ENCODE measurements around the gene COQ9. TPM values are rescaled to one million over a fixed set of nuclear protein-coding genes. Genes with fewer than 3 reads are reported as not detected.

Gene COQ9
- polyA plus RNA-seq, 1 experiment, result 69.5 TPM

- Histone ChIP-seq H3K4me3 (ENCODE audit: low read depth, low read length) (no peak overlapping the region), H3K36me3 (ENCODE audit: control insufficient read depth, insufficient read depth, low read length) (no peaks in the 10 kb centered on the region), H3K27me3 (ENCODE audit: control insufficient read depth, insufficient read depth, low read length) (peaks cover 17% of the 10 kb centered on the region)
- POLR2A ChIA-PET, result no interaction called here
- no peak for DNase-seq (ENCODE audit: low read depth)
- CTCF ChIA-PET, result interaction anchor here (1.0 to 2.1 kb wide), 2 partner anchors 13 to 45 kb away, joined by 5 to 9 read pairs; partner anchors contain the start of gene POLR2C
- TF ChIP-seq CTCF (IDR thresholded peaks at IDR 0.05; ENCODE audit: insufficient read depth, low read depth, low read length), result no peak
Measured at GRCh38 chr16:57507136-57508034, 60.1 kb downstream of the COQ9 start.

- Histone ChIP-seq H3K4me3 (ENCODE audit: low read depth, low read length) (no peak overlapping the region), H3K27me3 (ENCODE audit: control insufficient read depth, insufficient read depth, low read length) (peaks cover 15% of the 10 kb centered on the region), H3K36me3 (ENCODE audit: control insufficient read depth, insufficient read depth, low read length) (no peaks in the 10 kb centered on the region)
- CTCF ChIA-PET, result interaction anchor here (1.0 to 2.1 kb wide), 2 partner anchors 12 to 46 kb away, joined by 5 to 9 read pairs; partner anchors contain the start of gene POLR2C
- DNase-seq (ENCODE audit: low read depth), result no peak
- POLR2A ChIA-PET, result no interaction called here
- TF ChIP-seq CTCF (IDR thresholded peaks at IDR 0.05; ENCODE audit: insufficient read depth, low read depth, low read length), result no peak
Measured at GRCh38 chr16:57508035-57508425, 60.8 kb downstream of the COQ9 start.

- no peak for TF ChIP-seq CTCF (IDR thresholded peaks at IDR 0.05; ENCODE audit: insufficient read depth, low read depth, low read length)
- no peak overlapping the region for H3K4me3 ChIP-seq (ENCODE audit: low read depth, low read length)
- H3K36me3 ChIP-seq (ENCODE audit: control insufficient read depth, insufficient read depth, low read length), result no peaks in the 10 kb centered on the region
- POLR2A ChIA-PET, result no interaction called here
- CTCF ChIA-PET, result interaction anchor here (3.4 kb wide), 1 partner anchor 10 kb away, joined by 22 read pairs; no protein-coding TSS in a partner anchor
- no peak for DNase-seq (ENCODE audit: low read depth)
- H3K27me3 ChIP-seq (ENCODE audit: control insufficient read depth, insufficient read depth, low read length), result peaks cover 7% of the 10 kb centered on the region; the same call in 1 of the 2 replicates
Measured at GRCh38 chr16:57509231-57509923, 62.1 kb downstream of the COQ9 start.

- ChIA-PET POLR2A (no interaction called here), CTCF (interaction anchor here (1.2 to 3.4 kb wide), 2 partner anchors 9 to 10 kb away, joined by 4 to 22 read pairs; no protein-coding TSS in a partner anchor)
- no peak for DNase-seq (ENCODE audit: low read depth)
- TF ChIP-seq CTCF (IDR thresholded peaks at IDR 0.05; ENCODE audit: insufficient read depth, low read depth, low read length), result no peak
- H3K27me3 ChIP-seq (ENCODE audit: control insufficient read depth, insufficient read depth, low read length), result peaks cover 6% of the 10 kb centered on the region; the same call in 1 of the 2 replicates
- H3K36me3 ChIP-seq (ENCODE audit: control insufficient read depth, insufficient read depth, low read length), result peaks cover 2% of the 10 kb centered on the region; the same call in 1 of the 2 replicates
- no peak overlapping the region for H3K4me3 ChIP-seq (ENCODE audit: low read depth, low read length)
Measured at GRCh38 chr16:57510016-57510871, 63.0 kb downstream of the COQ9 start.

Other genes starting within 250 kb of the COQ9 start
- 69.5 and 94.8 TPM in 2 replicates for gene ARL2BP, start 202.2 kb upstream of the COQ9 start, polyA plus RNA-seq (2011; rRNA removed)
- gene PLLP, start 162.8 kb upstream of the COQ9 start, polyA plus RNA-seq (2011; rRNA removed), result 0.02 and 0.09 TPM in 2 replicates
- not detected in 2 replicates for gene CCL22, start 88.7 kb upstream of the COQ9 start, polyA plus RNA-seq (2011; rRNA removed)
- 0.02 TPM in 1 of 2 replicates, not detected in the other for gene CX3CL1, start 75.0 kb upstream of the COQ9 start, polyA plus RNA-seq (2011; rRNA removed)
- gene CCL17, start 42.7 kb upstream of the COQ9 start, polyA plus RNA-seq (2011; rRNA removed), result not detected in 2 replicates
- gene CIAPIN1, start 94 bp upstream of the COQ9 start, polyA plus RNA-seq (2011; rRNA removed), result 51.6 and 55.3 TPM in 2 replicates
- gene POLR2C, start 15.2 kb downstream of the COQ9 start, polyA plus RNA-seq (2011; rRNA removed), result 127 and 176 TPM in 2 replicates
- gene DOK4, start 39.0 kb downstream of the COQ9 start, polyA plus RNA-seq (2011; rRNA removed), result 28.3 and 40.0 TPM in 2 replicates
- gene CCDC102A, start 89.1 kb downstream of the COQ9 start, polyA plus RNA-seq (2011; rRNA removed), result 8.2 and 13.6 TPM in 2 replicates
- not detected in 2 replicates for gene ADGRG5, start 95.2 kb downstream of the COQ9 start, polyA plus RNA-seq (2011; rRNA removed)
- gene ADGRG1, start 181.2 kb downstream of the COQ9 start, polyA plus RNA-seq (2011; rRNA removed), result 0.44 and 1.1 TPM in 2 replicates
- not detected in 2 replicates for gene ADGRG3, start 220.8 kb downstream of the COQ9 start, polyA plus RNA-seq (2011; rRNA removed)
- not detected in 2 replicates for gene DRC7, start 247.3 kb downstream of the COQ9 start, polyA plus RNA-seq (2011; rRNA removed)